Activated naive CD4-positive, alpha-beta T cell treated with anti-CD3 and anti-CD28 coated beads, Interleukin-2, amount 50 U/mL, for 24 hours (primary cell): ENCODE measurements around the gene POU3F3.
A peak's percentile ranks its signal among the peaks of the same experiment; 100 is the strongest.

Experiments
- H3K27ac Mint-ChIP-seq: one replicate; pipeline ENCODE4 v1.8.0; 2021; ENCODE audit warnings: mild to moderate bottlenecking, mixed read lengths
- H3K27me3 Mint-ChIP-seq: one replicate; pipeline ENCODE4 v1.8.0; 2021; ENCODE audit warnings: mixed read lengths
- H3K36me3 Mint-ChIP-seq: one replicate; pipeline ENCODE4 v1.8.0; 2021; ENCODE audit warnings: mixed read lengths
- H3K4me1 Mint-ChIP-seq: one replicate; pipeline ENCODE4 v1.8.0; 2021; ENCODE audit warnings: mixed read lengths
- H3K4me3 Mint-ChIP-seq: one replicate; pipeline ENCODE4 v1.8.0; 2021; ENCODE audit warnings: mild to moderate bottlenecking, mixed read lengths
- H3K9me3 Mint-ChIP-seq: one replicate; pipeline ENCODE4 v1.8.0; 2021; ENCODE audit warnings: mixed read lengths

The POU3F3 gene

DNA sequence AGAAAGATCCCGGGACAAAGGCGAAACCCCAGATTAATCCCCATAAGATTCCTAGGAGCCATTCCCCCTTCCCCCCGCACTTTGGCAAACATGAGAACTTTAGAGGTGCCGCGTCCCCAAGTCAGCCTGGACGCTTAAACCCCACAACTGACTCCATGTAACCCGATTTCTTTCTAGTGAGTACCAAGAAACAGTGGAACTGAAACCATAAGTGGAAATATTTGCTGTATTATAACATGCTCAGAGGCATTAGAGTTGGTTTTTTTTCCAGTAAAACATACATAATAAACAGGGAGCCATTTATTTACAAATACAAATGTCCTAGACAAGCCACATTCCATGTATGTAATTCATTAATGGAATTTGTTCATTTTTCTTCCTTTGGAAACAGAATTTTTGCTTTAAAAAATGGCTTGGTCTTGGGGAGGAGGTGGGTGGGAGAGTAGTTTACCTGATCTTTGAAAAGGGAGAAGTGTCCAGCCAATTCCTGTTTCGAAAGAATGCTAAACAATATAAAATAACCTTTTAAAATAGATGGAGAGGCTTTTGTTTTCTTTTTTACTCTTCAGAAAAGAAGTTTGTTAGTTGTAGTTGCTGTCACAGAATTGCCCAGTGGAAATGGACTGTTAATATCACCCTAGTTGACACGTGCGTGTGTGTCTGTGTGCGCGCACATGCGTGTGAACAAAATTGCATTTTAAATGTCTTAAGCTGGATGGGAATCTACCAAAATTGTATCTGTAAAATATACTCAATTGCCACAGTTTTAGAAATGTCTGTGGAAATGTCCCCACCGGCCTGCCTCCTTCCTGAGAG lies 10.6 kb downstream of the POU3F3 start:
- no peaks in the 10 kb centered on the region for H3K36me3 Mint-ChIP-seq
- H3K4me3 Mint-ChIP-seq = no peak overlapping the region
- peaks cover 4% of the 10 kb centered on the region for H3K4me1 Mint-ChIP-seq
- peaks cover 7% of the 10 kb centered on the region for H3K9me3 Mint-ChIP-seq
- H3K27me3 Mint-ChIP-seq = peaks cover 61% of the 10 kb centered on the region
- no peak overlapping the region for H3K27ac Mint-ChIP-seq

DNA sequence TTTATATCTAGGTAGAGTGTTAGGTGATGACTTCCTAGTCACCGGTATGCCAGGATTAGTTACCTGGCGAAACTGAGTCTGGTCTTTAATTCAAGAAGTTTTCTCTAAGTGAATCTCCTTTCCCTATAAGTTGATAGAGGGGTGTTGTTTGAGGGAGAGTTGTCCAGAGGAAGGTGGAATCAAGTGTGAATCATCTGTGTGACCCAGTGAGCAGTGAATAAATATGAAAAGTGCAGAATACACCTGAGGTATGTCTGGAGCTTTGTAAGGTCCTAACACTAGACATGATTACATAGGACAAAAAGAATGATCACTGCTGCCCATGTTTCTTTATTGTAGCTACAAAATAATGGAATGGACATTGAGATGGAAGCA lies 11.2 kb downstream of the POU3F3 start:
- peaks cover under 1% of the 10 kb centered on the region for H3K9me3 Mint-ChIP-seq
- peaks cover 55% of the 10 kb centered on the region for H3K27me3 Mint-ChIP-seq
- no peak overlapping the region for H3K27ac Mint-ChIP-seq
- peaks cover 4% of the 10 kb centered on the region for H3K4me1 Mint-ChIP-seq
- no peaks in the 10 kb centered on the region for H3K36me3 Mint-ChIP-seq
- H3K4me3 Mint-ChIP-seq = no peak overlapping the region

DNA sequence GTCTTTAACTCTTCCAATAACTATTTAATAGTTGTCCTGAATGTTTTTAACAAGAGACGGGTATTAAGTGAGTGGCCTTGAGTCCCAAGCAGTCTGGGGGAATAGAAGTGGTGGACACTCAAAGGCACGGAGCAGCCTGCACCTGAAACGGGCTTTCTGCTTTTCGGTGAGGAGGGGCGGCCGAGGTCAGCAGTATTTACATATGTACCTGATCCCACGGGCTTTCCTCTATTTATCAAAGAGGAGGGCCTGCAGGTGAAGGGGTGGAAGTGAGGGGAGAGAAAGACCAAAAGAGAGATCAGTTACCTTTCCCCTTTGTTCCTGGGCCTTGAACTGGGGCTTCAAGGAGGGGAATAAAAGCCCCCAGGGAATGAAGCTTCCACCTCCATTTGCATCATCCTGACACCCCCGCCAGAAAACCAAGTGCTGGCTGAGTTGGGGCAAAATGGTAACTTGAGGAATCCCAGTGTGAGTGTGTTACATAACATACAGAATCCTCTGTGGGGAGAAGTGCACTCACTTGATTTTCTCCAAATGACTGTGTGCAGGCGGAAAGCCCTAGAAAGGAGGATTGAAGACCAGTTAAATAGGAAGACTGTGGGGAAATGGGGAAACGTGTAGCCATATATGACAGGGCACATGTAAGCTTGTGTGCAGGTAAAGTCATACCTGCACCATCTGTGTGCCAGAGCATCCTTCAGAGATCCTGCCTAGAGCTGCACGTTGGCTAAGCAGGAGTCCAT lies 12.4 kb downstream of the POU3F3 start:
- peaks cover 4% of the 10 kb centered on the region for H3K4me1 Mint-ChIP-seq
- H3K36me3 Mint-ChIP-seq = no peaks in the 10 kb centered on the region
- no peak overlapping the region for H3K27ac Mint-ChIP-seq
- peaks cover 56% of the 10 kb centered on the region for H3K27me3 Mint-ChIP-seq
- no peak overlapping the region for H3K4me3 Mint-ChIP-seq
- no peaks in the 10 kb centered on the region for H3K9me3 Mint-ChIP-seq

DNA sequence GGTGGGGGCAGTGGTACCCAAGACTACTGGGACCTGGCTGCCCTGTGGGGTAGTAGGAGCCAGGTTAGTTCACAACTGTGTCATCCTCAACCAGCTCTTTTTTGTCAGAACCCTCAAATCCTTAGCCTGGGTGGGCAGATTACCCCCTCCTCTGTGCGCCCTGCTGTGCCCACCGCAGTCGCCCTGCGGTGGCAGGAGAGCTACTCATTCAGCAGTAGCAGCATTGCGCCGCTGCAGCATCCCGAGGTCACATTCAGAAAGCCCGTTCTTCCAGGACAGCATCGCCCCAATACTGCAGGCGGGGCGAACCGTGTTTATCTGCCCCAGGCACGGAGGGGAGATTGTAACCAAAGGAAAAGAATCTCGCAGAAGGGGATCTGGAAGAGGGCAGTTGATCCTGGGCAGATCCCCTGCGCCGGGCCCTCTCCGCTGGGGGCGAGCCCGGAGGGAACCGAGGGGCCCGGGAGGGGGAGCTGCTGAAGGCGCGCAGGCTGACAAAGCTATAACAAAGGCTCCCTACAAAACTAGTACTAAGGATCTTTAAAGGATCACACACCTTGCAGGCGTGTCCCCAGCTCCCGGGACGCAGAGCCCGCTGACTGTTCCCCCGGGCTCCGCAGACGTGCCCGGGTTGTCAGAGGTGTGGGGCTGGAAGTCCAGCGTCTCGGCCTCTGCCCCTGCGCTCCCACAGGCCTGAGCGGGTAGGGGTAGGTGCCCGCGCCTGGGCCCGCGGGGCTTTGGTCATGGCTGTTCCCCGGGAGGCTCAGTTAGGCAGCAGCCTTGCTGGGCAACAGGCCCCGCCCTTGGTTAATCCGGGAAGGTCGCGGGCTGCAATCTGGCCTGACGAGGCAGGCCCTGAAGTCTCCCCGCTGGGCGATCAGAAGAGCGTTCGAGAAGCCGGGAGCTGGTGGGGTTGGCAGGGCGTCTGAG lies 13.2 kb downstream of the POU3F3 start:
- H3K27me3 Mint-ChIP-seq = peaks cover 55% of the 10 kb centered on the region
- no peaks in the 10 kb centered on the region for H3K36me3 Mint-ChIP-seq
- peaks cover 9% of the 10 kb centered on the region for H3K4me1 Mint-ChIP-seq
- H3K9me3 Mint-ChIP-seq = no peaks in the 10 kb centered on the region
- H3K4me3 Mint-ChIP-seq = no peak overlapping the region
- no peak overlapping the region for H3K27ac Mint-ChIP-seq

GRCh38 chr2:104867813-104868504 lies 14.0 kb downstream of the POU3F3 start:
- H3K27ac Mint-ChIP-seq = no peak overlapping the region

DNA sequence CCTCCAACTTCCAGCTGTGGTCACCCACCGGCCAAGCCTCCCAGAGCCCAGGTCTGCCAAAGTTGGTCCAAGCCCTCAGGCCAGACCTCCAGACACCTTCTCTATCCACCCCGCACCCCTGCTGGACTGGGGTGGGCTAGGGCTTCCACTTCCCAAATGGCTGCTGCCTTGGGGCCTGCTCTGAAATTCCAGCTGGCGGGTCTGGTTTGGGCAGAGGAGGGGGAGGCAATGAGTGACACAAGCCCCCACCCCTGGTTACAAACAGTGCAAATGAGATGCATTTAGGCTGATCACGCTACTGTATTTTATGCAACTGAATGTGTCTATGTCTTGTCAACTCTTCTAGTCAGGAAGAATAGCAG lies 14.6 kb downstream of the POU3F3 start:
- Mint-ChIP-seq H3K36me3 (no peaks in the 10 kb centered on the region), H3K4me1 (peaks cover 13% of the 10 kb centered on the region), H3K9me3 (no peaks in the 10 kb centered on the region), H3K27ac (no peak overlapping the region), H3K27me3 (peaks cover 56% of the 10 kb centered on the region), H3K4me3 (no peak overlapping the region)

More at GRCh38 chr2:104867813-104868504, 14.0 kb downstream of the POU3F3 start:
- H3K36me3 Mint-ChIP-seq = no peaks in the 10 kb centered on the region
- no peak overlapping the region for H3K4me3 Mint-ChIP-seq
- H3K9me3 Mint-ChIP-seq = no peaks in the 10 kb centered on the region
- peaks cover 59% of the 10 kb centered on the region for H3K27me3 Mint-ChIP-seq
- peaks cover 12% of the 10 kb centered on the region for H3K4me1 Mint-ChIP-seq

GRCh38 chr2:104870100-104870975 lies 16.4 kb downstream of the POU3F3 start:
- Mint-ChIP-seq H3K36me3 (no peaks in the 10 kb centered on the region), H3K27ac (no peak overlapping the region), H3K4me3 (no peak overlapping the region), H3K27me3 (peaks cover 54% of the 10 kb centered on the region), H3K9me3 (no peaks in the 10 kb centered on the region), H3K4me1 (peaks cover 16% of the 10 kb centered on the region)

- H3K9me3 Mint-ChIP-seq = no peaks in the 10 kb centered on the region
- peak overlapping the region; percentile 19 for H3K4me3 Mint-ChIP-seq
- H3K27me3 Mint-ChIP-seq = peaks cover 44% of the 10 kb centered on the region
- peaks cover 16% of the 10 kb centered on the region for H3K4me1 Mint-ChIP-seq
- no peaks in the 10 kb centered on the region for H3K36me3 Mint-ChIP-seq
- no peak overlapping the region for H3K27ac Mint-ChIP-seq
Observed at GRCh38 chr2:104871649-104871971, 17.7 kb downstream of the POU3F3 start.

DNA sequence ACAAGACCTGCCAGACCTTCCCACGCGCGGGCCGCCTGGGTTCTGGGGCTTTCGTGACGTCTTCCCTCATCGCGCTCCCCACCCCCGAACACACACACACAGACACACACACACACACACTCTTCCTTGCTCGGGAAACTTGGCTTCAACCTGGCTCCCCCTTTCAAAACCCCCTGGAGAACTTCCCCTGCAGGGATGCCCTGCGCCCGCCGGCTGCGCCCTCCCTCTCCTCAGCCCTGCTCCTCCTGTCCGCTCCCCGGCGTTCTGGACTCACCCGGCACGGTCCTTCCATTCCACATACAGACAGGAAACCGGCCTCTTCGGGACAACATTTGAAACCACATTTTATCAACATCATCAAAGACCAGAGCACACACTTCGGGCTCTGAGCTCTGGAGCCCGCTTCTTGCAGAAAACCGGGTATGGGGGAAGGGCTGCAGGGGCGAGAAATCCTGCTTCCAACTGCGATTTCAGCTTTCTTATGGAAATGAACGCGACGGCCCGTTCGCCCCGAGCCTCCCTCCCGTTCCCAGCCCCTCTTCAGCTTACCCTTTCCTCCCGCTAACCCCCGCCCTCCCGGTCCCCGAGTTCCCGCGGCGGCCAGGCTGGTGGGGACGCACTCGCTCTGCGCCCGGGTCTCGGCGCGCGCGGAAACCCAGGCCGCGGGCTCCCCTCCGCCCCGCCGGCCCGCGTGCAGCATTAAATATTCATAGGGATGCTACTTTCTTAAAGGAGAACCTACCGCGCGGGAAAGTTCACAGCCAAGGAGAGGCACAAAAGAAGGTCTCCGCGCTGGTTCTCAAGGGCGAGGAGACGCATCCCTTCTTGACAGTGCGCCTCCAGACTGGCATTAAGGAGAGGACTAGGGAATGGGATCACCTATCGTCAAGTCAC lies 18.3 kb downstream of the POU3F3 start:
- Mint-ChIP-seq H3K4me1 (peaks cover 16% of the 10 kb centered on the region), H3K4me3 (peak overlapping the region; percentile 59), H3K9me3 (no peaks in the 10 kb centered on the region), H3K36me3 (no peaks in the 10 kb centered on the region), H3K27ac (no peak overlapping the region), H3K27me3 (peaks cover 41% of the 10 kb centered on the region)

DNA sequence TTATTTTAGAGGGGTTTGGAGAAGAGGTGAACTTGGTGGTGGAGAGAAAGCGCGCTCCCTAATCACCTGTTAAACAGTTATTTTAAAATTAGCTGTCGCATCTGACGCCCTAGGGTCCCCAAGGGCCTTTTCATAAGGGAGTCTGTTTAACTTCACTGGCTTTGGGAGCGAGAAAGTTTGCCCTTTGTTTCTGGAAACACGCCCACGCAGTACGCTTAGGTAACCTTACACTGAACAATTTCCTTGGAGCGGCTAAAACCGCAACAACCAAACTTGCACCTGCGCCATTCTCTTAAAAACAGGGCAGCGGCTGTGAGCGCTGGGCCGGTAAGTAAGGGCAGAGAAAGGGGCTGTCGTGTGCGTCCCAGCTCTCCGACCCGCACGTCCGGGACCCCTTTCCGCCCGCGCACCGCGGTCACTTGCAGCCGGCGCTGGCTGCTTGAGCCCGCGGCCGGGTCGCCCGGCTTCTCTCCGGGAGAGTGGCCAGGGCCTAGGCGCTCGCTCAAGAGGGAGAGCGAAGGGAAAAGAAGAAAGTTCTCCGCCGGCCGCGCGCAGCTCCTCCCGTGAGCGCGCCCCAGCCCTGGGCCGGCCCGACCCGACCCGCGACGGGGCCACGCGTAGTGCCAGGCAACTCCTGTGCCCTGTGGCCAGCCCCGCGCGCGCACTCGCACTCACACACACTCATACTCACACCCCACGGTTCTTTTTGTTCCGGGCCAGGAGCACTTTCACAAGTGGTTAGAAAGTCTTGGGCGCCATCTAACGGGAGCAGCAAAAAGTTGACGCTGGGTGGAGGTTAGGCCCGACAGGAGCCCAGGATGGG lies 19.2 kb downstream of the POU3F3 start:
- Mint-ChIP-seq H3K4me1 (peaks cover 16% of the 10 kb centered on the region), H3K4me3 (peak overlapping the region; percentile 59), H3K36me3 (no peaks in the 10 kb centered on the region), H3K9me3 (no peaks in the 10 kb centered on the region), H3K27ac (no peak overlapping the region), H3K27me3 (peaks cover 39% of the 10 kb centered on the region)

DNA sequence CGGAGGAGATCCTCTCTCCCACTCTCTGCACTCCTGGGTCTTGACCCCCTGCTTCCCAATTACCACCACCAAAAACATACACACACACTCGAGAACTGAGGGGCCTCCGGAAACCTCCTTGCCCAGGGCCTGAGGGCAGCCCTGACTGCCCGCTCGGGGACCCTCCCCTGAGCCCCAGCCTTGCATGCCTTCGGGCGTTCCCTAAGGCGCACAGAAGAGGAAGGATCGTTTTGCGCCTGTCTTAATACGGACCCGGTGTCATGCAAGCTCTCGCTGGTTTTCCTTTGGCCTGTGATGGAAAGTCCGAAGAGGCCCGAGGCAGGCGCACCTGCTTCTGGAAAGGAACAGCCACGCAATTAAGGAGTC lies 19.8 kb downstream of the POU3F3 start:
- H3K27ac Mint-ChIP-seq = no peak overlapping the region
- H3K9me3 Mint-ChIP-seq = no peaks in the 10 kb centered on the region
- peaks cover 16% of the 10 kb centered on the region for H3K4me1 Mint-ChIP-seq
- H3K4me3 Mint-ChIP-seq = no peak overlapping the region
- H3K27me3 Mint-ChIP-seq = peaks cover 38% of the 10 kb centered on the region
- no peaks in the 10 kb centered on the region for H3K36me3 Mint-ChIP-seq

GRCh38 chr2:104874230-104874629 lies 20.3 kb downstream of the POU3F3 start:
- Mint-ChIP-seq H3K27me3 (peaks cover 37% of the 10 kb centered on the region), H3K4me1 (peaks cover 16% of the 10 kb centered on the region), H3K9me3 (no peaks in the 10 kb centered on the region), H3K4me3 (no peak overlapping the region), H3K27ac (no peak overlapping the region), H3K36me3 (no peaks in the 10 kb centered on the region)

DNA sequence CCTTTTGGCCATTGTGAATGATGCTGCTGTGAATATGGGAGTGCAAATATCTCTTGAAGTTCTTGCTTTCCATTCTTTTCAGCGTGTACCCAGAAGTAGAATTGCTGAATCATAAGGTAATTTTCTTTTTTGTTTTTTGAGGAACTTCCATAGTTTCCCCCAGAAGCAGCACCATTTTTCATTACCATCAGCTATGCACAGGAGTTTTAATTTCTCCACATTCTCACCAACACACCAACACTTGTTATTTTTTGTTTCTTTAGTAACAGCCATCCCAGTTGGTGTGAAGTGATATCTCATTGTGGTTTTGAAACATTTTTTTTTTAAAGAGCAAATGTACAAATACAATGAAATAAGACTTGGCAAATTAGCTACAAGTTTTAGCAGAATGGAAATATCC lies 21.3 kb downstream of the POU3F3 start:
- peaks cover 16% of the 10 kb centered on the region for H3K4me1 Mint-ChIP-seq
- no peak overlapping the region for H3K27ac Mint-ChIP-seq
- no peak overlapping the region for H3K4me3 Mint-ChIP-seq
- H3K9me3 Mint-ChIP-seq = no peaks in the 10 kb centered on the region
- no peaks in the 10 kb centered on the region for H3K36me3 Mint-ChIP-seq
- peaks cover 33% of the 10 kb centered on the region for H3K27me3 Mint-ChIP-seq
